ENCODE data around the gene CADPS2. TPM values are rescaled to one million over a fixed set of nuclear protein-coding genes. Genes with fewer than 3 reads are reported as not detected.

Gene CADPS2
- polyA plus RNA-seq, 1 donor (not counting 4 experiments of a cell fraction or from before 2014, with no cell fraction given): 0.35 TPM

DNA sequence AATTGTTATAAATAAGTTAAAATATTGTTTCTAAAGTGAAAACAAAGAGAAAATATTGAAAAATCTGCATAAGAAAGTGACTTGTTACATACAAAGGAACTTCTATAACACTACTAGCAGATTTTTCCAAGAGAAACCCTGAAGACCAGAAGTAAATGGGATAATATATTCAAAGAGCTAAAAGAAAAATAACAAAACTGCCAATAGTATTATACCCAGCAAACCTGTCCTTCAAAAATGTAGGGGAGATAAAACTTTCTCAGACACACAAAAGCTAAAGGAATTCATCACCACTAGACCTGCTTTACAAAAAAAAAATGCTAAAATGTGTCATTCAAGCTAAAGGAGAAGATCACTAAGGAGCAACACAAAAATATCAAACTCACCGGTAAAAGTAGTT is 17.0 kb downstream of the CADPS2 start:
- H2AFZ ChIP-seq (ENCODE audit: control insufficient read depth, low read length): no peak overlapping the region
- no peaks in the 10 kb centered on the region for H3K79me2 ChIP-seq (ENCODE audit: control insufficient read depth, insufficient read depth, low read length)
- no peak overlapping the region for H3K4me2 ChIP-seq (ENCODE audit: control insufficient read depth, extremely low read depth, insufficient read depth, low read depth, low read length)
- H3K36me3 ChIP-seq (ENCODE audit: control insufficient read depth in 2 of 2, extremely low read depth in 1 of 2, insufficient read depth in 2 of 2, low read length in 2 of 2): no peaks in the 10 kb centered on the region
- FAIRE-seq (no peak), DNase-seq (ENCODE audit: low read depth, low spot score) (no peak)
- no peaks in the 10 kb centered on the region for H3K4me1 ChIP-seq (ENCODE audit: control insufficient read depth, extremely low read depth, insufficient read depth, low read length)
- no peak overlapping the region for H3K9ac ChIP-seq (ENCODE audit: control insufficient read depth, extremely low read depth, insufficient read depth, low read length)
- no peaks in the 10 kb centered on the region for H3K9me1 ChIP-seq (ENCODE audit: control insufficient read depth, extremely low read depth, insufficient read depth, low read length)
- H3K9me3 ChIP-seq (ENCODE audit: control insufficient read depth, low read depth, low read length): no peaks in the 10 kb centered on the region
- H3K27ac ChIP-seq (ENCODE audit: control insufficient read depth, insufficient read depth, low read length): no peak overlapping the region
- TF ChIP-seq EZH2 (IDR thresholded peaks at IDR 0.05; ENCODE audit: low read length): no peak
- TF ChIP-seq, protein P1, sequence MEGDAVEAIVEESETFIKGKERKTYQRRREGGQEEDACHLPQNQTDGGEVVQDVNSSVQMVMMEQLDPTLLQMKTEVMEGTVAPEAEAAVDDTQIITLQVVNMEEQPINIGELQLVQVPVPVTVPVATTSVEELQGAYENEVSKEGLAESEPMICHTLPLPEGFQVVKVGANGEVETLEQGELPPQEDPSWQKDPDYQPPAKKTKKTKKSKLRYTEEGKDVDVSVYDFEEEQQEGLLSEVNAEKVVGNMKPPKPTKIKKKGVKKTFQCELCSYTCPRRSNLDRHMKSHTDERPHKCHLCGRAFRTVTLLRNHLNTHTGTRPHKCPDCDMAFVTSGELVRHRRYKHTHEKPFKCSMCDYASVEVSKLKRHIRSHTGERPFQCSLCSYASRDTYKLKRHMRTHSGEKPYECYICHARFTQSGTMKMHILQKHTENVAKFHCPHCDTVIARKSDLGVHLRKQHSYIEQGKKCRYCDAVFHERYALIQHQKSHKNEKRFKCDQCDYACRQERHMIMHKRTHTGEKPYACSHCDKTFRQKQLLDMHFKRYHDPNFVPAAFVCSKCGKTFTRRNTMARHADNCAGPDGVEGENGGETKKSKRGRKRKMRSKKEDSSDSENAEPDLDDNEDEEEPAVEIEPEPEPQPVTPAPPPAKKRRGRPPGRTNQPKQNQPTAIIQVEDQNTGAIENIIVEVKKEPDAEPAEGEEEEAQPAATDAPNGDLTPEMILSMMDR (optimal IDR thresholded peaks at IDR 0.05 in 1 of 3, IDR thresholded peaks at IDR 0.05 in 1 of 3, conservative IDR thresholded peaks at IDR 0.05 in 1 of 3; ENCODE audit: extremely low read depth in 1 of 3, insufficient read depth in 2 of 3, low read length in 3 of 3): no peak
- H3K4me3 ChIP-seq (ENCODE audit: control insufficient read depth in 2 of 3, extremely low read depth in 1 of 3, insufficient read depth in 2 of 3, low read depth in 1 of 3, low read length in 3 of 3): no peak overlapping the region
- no peaks in the 10 kb centered on the region for H3K27me3 ChIP-seq (ENCODE audit: control insufficient read depth, extremely low read depth, insufficient read depth, low read length)
- dilution Hi-C loops (cut with MboI; ENCODE audit: extremely low pct_ligation_motif_present, low sequenced_read_pairs): no loop called here
- no peaks in the 10 kb centered on the region for H4K20me1 ChIP-seq (ENCODE audit: control insufficient read depth, extremely low read depth, insufficient read depth, low read length)

DNA sequence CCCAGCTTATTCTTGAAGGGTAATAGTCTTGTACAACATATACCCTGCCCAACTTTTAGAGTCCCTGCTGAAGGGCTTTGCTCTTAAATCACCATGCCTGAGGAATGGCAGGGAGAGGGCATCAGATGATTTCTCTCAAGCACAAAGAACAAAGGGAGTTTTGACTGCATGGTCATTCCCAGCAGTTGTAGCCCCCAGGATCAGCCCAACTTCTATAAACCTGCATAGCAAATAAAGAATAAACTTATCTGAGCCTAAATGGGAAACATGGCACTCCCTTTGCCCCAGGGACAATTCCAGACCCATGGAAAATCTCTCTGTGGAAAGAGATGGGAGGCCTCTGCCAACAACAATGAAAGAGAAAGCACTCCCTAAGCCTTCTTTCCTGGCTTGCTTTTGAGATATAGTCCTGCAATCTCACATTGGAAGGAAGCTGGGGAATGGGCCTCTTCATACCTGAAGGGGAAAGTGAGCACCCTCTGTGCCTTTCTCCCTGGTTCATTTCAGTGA is 18.7 kb downstream of the CADPS2 start:
- Histone ChIP-seq H3K9me1 (ENCODE audit: control insufficient read depth, extremely low read depth, insufficient read depth, low read length) (no peaks in the 10 kb centered on the region), H3K27ac (ENCODE audit: control insufficient read depth, insufficient read depth, low read length) (no peak overlapping the region), H3K4me3 (ENCODE audit: control insufficient read depth in 2 of 3, extremely low read depth in 1 of 3, insufficient read depth in 2 of 3, low read depth in 1 of 3, low read length in 3 of 3) (no peak overlapping the region), H3K27me3 (ENCODE audit: control insufficient read depth, extremely low read depth, insufficient read depth, low read length) (no peaks in the 10 kb centered on the region), H2AFZ (ENCODE audit: control insufficient read depth, low read length) (no peak overlapping the region), H3K9me3 (ENCODE audit: control insufficient read depth, low read depth, low read length) (no peaks in the 10 kb centered on the region), H3K4me1 (ENCODE audit: control insufficient read depth, extremely low read depth, insufficient read depth, low read length) (no peaks in the 10 kb centered on the region), H3K36me3 (ENCODE audit: control insufficient read depth in 2 of 2, extremely low read depth in 1 of 2, insufficient read depth in 2 of 2, low read length in 2 of 2) (no peaks in the 10 kb centered on the region), H3K79me2 (ENCODE audit: control insufficient read depth, insufficient read depth, low read length) (no peaks in the 10 kb centered on the region), H3K4me2 (ENCODE audit: control insufficient read depth, extremely low read depth, insufficient read depth, low read depth, low read length) (no peak overlapping the region), H4K20me1 (ENCODE audit: control insufficient read depth, extremely low read depth, insufficient read depth, low read length) (no peaks in the 10 kb centered on the region), H3K9ac (ENCODE audit: control insufficient read depth, extremely low read depth, insufficient read depth, low read length) (no peak overlapping the region)
- TF ChIP-seq EZH2 (IDR thresholded peaks at IDR 0.05; ENCODE audit: low read length): no peak
- TF ChIP-seq, protein P1 (optimal IDR thresholded peaks at IDR 0.05 in 1 of 3, IDR thresholded peaks at IDR 0.05 in 1 of 3, conservative IDR thresholded peaks at IDR 0.05 in 1 of 3; ENCODE audit: extremely low read depth in 1 of 3, insufficient read depth in 2 of 3, low read length in 3 of 3): no peak
- DNase-seq (ENCODE audit: low read depth, low spot score): no peak
- dilution Hi-C loops (cut with MboI; ENCODE audit: extremely low pct_ligation_motif_present, low sequenced_read_pairs): no loop called here
- FAIRE-seq: no peak

Data from keratinocyte (primary cell).